Stimulated activated CD4-positive, alpha-beta T cell treated with anti-CD3 and anti-CD28 coated beads, Interleukin-12 subunit alpha, Interleukin-12 subunit beta, amount 100 ng/mL, for 24 hours (primary cell): ENCODE measurements around the gene B9D1.
"Not testable (repeated sequence)": the region's sequence is repeated elsewhere in the genome, so short reads cannot be mapped to it uniquely, and the experiment has no call there.

Experiments used
- DNase-seq, 2 experiments: peaks; one replicate each; pipeline ENCODE4 v3.0.0-alpha.2; 2020; ENCODE audit warnings: low read depth in 2 of 2

The B9D1 gene

GRCh38 chr17:19359151-19359550 is 3.4 kb downstream of the B9D1 start:
- no peak for DNase-seq

DNA sequence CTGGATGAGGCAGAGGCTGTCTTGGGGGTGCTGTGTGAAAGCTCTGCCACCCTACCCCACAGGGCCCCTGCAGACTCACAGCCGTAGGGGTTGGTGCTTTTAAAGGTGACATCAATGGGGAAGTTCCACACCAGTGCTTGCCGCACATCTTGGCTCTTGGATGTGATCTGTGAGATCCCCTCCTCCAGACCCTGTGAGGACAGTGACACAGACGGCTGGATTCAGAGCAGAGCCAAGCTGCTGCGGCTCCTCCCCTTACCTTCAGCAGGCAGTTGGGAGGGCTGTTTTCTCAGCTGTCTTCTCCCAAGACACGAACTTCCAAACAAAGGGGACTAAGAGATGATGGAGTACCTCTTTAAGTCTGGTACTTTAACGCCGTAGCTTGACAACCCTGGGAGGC is 4.8 kb downstream of the B9D1 start:
- DNase-seq: no peak

DNA sequence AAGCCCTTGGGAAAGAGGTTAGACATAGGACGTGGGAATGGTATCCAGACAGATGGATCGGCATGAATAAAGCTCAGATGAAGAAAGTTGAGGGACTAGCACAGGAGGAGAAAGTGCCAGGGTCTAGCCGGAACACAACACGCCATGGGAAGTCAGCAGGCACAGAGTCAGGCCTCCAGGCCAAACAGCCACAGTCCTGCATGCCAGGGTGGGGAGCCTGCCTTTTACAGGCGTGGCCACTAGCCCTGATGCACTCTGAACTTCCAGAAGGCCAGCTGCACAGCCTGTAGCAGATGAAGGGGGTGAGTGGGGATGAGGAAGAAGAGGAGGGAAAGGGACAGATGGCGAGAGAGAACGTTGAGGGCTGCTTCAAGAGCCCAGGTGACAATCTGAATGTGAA is 5.2 kb downstream of the B9D1 start:
- DNase-seq: no peak

DNA sequence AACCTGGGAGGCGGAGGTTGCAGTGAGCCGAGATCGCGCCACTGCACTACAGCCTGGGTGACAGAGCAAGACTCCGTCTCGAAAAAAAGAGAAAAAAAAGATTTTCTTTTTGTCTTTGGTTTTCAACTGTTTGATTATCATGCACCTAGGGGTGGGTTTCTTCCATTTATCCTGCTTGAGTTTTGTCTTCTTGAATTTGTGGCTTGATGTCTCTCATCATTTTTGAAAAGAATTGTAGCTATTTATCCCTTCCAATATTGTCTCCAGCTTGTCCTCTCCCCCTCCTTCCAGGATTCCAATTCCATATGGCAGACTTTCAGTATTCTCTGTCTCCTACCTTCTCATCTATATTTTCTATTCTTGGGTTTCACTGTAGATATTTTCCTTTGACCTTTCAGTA is 7.8 kb downstream of the B9D1 start:
- no peak for DNase-seq

DNA sequence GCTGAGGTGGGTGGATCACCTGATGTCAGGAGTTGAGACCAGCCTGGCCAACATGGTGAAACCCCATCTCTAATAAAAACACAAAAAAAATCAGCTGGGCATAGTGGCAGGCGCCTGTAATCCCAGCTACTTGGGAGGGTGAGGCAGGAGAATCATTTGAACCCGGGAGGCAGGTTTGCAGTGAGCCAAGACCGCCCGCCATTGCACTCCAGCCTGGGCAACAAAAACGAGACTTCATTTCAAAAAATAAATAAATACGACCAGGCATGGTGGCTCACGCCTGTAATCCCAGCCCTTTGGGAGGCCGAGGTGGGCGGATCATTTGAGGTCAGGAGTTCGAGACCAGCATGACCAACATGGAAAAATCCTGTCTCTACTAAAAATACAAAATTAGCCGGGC is 9.1 kb downstream of the B9D1 start:
- not testable (repeated sequence) for DNase-seq

GRCh38 chr17:19348806-19349205 is 13.7 kb downstream of the B9D1 start:
- DNase-seq: no peak

GRCh38 chr17:19348081-19348650 is 14.4 kb downstream of the B9D1 start:
- no peak for DNase-seq

- DNase-seq: no peak
These were observed 15.0 kb downstream of the B9D1 start for GRCh38 chr17:19347323-19348080.

GRCh38 chr17:19346351-19347255 is 15.9 kb downstream of the B9D1 start:
- no peak for DNase-seq

DNA sequence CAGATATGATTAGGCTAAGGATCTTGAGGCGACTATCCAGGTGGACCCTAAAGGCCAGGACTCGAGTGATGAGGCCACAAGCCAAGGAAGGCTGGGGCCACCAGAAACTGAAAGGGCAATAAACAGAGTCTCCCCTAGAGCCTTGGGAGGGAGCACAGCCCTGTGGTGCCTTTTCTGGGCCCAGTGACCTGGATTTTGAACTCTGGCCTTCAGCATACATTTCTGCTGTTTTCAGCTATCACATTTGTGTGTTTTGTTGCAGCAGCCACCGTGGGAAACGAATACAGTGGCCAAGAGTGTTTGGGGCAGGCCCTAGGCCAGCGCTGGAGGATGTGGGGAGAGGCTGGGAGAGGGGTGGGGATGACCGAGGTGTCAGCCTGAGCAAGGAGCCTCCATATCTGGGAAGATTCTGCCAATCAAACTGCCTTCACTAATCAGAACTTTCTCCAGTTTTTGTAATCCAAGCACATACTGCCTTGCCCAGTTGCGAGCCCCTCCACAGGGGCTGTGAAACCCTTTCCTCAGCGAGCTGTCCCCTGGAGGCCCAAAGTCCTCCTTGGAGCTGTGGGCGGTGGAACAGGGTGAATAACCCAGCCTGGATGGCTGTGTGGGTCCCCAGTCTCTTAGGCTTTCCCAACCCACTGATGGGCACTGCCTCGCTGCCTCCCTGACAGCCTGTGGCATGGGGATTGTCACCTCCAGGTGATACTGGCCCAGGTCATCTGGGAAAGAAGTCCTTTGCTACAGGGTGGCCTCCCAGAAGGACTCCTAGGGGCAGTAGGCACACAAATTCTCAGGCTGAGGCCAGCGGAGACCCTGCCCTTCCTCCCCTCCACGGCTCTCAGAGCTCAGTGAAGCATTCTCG is 16.8 kb downstream of the B9D1 start:
- no peak for DNase-seq

DNA sequence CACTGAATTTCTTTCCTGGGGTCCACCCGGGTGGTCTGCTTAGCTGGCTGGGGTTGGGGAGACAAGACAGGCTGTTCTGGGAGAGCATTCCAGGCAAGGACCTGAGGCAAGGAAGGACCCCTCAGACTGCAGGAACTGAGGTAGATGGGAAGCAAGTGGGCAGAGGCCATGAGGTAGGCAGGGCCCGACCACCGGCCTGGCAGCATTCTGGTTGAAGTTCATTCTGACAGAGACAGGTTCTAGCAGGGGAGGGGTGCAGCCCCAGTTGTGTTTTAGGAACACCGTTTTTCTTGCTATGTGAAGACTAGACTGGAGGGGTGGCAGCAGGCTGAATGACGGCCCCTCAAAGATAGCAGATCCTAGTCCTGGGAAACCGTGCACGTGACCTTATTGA is 17.5 kb downstream of the B9D1 start:
- no peak for DNase-seq

- DNase-seq: no peak
These were observed 18.0 kb downstream of the B9D1 start for GRCh38 chr17:19344311-19345066.

GRCh38 chr17:19343671-19344151 is 18.8 kb downstream of the B9D1 start:
- no peak for DNase-seq

DNA sequence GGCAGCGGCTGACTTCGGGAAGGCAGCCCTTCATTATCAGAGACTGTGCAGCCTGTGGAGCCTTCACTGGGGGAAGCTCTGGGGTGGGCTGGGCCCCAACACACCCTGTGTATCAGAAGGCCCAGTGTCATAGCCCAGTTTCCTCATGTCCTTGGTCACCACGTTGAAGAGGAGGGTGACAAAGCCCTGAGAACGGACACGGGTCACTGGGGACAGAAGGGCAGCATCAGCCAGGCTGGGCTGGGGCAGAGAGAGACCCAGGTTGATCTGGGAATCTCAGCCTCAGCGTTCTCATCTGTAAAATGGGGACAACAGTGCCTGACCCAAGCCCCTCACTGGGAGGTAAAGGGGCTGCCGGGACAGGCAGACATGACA is 19.3 kb downstream of the B9D1 start:
- no peak for DNase-seq

DNA sequence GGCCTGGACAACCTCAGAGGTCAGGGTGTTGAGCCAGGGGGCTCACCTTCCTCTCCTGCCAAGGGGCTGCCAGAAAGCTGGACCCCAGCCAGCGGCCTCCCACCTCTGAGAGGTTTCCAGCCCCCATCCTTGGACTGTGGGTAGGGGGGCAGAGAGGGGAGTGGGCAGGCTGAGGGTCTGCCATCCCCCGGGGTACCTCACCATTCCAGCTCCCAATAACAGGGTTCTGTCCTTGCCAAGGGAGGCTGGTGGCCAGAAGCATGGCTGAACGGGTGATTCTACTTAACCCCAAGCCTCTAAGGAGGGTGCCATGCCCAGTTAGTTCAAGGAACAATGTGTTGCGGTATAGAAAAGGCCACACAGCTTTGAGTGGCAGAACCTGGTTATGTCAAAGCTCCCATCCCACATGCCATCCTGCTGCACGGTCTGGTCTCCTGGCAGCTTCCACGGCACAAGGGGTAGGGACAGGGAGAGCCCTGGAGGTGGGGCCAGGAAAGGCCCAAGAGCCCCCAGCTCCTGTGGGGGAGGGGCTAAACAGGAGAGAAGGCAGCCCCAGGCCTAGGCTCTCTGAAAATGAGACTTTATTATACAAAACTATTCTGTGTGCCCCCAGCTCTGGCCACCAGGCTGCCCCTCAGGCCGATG is 19.8 kb downstream of the B9D1 start:
- DNase-seq: no peak

GRCh38 chr17:19341641-19342610 is 20.6 kb downstream of the B9D1 start:
- no peak for DNase-seq

DNA sequence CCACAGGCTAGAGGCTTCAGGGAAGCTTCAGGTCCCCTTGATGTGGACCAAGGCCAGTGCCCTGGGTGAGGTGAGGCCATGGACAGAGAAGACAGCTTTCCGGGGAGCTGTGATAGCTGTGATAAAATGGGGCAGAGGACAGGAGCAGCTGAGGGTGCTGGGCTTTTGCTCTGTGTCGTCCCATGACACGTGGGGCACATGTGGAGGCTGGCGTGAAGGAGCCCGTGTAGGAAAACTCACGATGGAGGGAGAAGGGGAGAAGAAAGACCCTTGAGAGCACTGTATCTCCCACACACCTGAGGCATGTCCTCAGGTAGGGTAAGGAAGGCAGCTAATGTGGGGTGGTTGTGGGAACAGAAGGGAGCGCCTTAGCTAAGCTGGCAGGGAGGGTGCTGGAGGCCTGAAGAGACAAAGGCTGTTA is 21.3 kb downstream of the B9D1 start:
- no peak for DNase-seq

GRCh38 chr17:19339341-19339815 is 23.1 kb downstream of the B9D1 start:
- no peak for DNase-seq
